ENCODE results near the gene PLCB1.
A peak's percentile ranks its signal among the peaks of the same experiment; 100 is the strongest.

Gene PLCB1

DNA sequence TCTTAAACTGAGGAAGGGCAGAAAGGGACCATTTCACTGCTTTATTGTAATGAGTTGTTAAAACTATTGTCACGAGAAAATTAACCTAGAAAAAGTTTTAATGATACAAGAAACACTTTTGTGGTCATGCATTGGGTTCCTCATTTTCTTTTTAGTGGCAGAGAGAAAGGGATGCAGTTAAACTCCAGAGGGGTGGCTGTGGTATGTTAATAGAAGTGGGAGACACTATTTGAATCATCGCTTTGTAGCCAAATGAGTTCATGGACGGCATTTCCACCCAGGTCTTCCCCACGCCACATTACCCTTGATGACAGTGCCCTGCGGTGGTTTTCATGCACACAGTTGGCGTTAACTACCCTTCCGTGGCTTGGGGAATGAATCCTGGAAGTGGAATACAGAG lies 235.6 kb downstream of the PLCB1 start:
- TF ChIP-seq, protein P1, sequence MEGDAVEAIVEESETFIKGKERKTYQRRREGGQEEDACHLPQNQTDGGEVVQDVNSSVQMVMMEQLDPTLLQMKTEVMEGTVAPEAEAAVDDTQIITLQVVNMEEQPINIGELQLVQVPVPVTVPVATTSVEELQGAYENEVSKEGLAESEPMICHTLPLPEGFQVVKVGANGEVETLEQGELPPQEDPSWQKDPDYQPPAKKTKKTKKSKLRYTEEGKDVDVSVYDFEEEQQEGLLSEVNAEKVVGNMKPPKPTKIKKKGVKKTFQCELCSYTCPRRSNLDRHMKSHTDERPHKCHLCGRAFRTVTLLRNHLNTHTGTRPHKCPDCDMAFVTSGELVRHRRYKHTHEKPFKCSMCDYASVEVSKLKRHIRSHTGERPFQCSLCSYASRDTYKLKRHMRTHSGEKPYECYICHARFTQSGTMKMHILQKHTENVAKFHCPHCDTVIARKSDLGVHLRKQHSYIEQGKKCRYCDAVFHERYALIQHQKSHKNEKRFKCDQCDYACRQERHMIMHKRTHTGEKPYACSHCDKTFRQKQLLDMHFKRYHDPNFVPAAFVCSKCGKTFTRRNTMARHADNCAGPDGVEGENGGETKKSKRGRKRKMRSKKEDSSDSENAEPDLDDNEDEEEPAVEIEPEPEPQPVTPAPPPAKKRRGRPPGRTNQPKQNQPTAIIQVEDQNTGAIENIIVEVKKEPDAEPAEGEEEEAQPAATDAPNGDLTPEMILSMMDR (IDR thresholded peaks at IDR 0.05; ENCODE audit: low read depth, low read length): no peak
- DNase-seq (ENCODE audit: low read depth in 2 of 2): no peak
- H3K4me3 ChIP-seq (replicated peaks in 1 of 2; ENCODE audit: low read depth in 2 of 2, low read length in 2 of 2): no peak overlapping the region

DNA sequence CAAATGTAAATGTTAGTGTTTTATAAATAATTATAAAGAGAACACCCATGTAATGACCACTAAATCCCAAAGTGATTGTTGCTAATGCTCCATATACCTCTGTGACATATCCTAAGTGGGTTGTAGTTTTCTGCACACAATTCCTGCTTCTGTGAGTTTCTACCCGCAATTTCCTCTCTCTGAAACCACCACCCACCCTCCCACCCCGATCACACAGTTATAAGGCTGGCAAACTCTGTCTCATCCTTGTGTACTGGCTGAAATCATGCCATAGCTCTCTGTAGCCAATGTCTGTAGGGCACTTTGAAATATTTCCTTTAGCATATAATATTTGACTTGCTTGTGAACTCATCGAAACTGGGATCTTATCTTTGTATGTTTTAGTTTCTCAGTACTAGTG lies 236.6 kb downstream of the PLCB1 start:
- DNase-seq (ENCODE audit: low read depth in 2 of 2): no peak
- TF ChIP-seq, protein P1 (IDR thresholded peaks at IDR 0.05; ENCODE audit: low read depth, low read length): no peak
- no peak overlapping the region for H3K4me3 ChIP-seq (replicated peaks in 1 of 2; ENCODE audit: low read depth in 2 of 2, low read length in 2 of 2)

DNA sequence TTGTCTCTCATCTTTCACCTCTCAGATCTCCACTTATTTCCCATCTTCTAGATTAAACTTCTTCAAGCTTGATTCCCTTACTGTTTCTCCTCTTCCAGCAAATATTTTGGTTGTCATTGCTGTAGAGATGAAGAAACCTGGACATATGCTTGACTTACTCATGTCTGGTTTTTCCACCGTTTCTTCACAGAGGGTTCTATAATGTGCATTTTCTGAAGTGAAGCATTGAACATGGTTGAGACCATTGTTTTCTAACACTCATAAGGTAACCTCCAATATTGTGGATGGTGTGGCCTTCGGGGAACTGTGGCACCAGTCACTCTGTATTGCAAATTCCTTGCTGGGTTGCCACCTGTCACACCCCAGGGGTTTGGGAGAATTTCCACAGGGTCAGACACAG lies 237.2 kb downstream of the PLCB1 start:
- H3K4me3 ChIP-seq (replicated peaks in 1 of 2; ENCODE audit: low read depth in 2 of 2, low read length in 2 of 2): no peak overlapping the region
- DNase-seq (ENCODE audit: low read depth in 2 of 2): no peak
- TF ChIP-seq, protein P1 (IDR thresholded peaks at IDR 0.05; ENCODE audit: low read depth, low read length): no peak

DNA sequence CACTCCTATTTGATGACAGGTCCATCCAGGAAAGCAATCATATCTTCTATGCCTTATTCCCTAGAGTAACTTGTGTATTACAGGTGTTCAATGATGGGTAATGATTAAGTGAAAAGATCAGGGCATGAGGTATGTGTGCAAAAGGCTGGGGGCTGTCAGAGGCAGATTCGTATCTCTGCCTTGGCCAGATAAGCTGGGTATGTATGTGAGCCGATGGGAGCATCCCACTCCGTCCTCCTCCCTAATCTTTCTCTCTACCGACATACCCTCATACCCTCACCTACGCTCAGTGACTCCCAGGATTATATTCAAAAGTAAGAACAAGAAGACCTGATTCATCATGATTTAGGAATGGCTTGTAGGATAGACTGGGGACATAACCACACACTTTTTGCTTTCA lies 238.7 kb downstream of the PLCB1 start:
- no peak for DNase-seq (ENCODE audit: low read depth in 2 of 2)
- H3K4me3 ChIP-seq (replicated peaks in 1 of 2; ENCODE audit: low read depth in 2 of 2, low read length in 2 of 2): no peak overlapping the region
- TF ChIP-seq, protein P1 (IDR thresholded peaks at IDR 0.05; ENCODE audit: low read depth, low read length): no peak

DNA sequence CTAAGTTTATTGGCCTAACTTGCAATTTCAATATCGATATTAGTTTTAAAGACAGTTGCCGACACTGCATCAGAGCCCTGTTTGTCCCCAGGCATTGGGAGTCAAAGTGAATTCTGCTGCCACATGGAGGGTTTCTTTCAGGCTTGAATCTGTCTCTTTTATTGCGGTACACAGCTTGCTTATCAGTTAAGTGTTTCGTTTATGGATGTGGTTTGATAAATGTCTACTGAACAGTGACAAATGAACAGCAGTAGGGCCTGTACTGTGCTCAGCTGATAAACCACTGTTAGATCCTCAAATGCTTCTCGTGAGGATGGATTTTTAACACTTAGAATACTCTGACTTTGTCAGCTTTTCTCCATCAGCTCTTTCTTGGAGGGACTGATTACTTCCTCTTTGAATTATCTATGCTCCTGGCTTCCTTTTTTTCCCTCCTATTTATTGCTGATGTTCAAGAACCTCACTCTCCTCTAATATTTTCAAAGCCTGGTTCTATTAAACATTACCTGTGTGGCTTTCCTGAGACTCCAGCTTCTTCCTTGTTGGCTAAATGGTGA lies 240.8 kb downstream of the PLCB1 start:
- no peak for DNase-seq (ENCODE audit: low read depth in 2 of 2)
- TF ChIP-seq, protein P1 (IDR thresholded peaks at IDR 0.05; ENCODE audit: low read depth, low read length): no peak
- no peak overlapping the region for H3K4me3 ChIP-seq (replicated peaks in 1 of 2; ENCODE audit: low read depth in 2 of 2, low read length in 2 of 2)

DNA sequence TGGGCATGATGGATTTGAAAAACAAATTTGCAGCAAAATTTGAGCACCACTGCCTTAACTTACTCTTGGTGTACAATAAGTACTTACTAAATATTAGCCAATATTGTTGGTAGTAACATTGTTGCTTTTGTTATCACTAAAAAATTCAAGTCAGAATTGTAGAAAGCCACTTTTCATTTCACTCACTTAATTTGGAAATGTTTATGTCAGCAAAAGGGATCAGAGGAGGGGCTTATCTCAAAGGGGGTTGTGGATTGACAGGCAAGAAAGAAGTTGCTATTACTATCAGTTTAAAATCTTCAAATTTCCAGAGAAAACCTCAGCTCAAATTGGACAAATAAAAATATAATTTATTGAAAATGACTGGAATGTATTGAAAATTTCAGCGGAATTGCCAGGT lies 241.5 kb downstream of the PLCB1 start:
- no peak for DNase-seq (ENCODE audit: low read depth in 2 of 2)
- no peak overlapping the region for H3K4me3 ChIP-seq (replicated peaks in 1 of 2; ENCODE audit: low read depth in 2 of 2, low read length in 2 of 2)
- TF ChIP-seq, protein P1 (IDR thresholded peaks at IDR 0.05; ENCODE audit: low read depth, low read length): no peak

DNA sequence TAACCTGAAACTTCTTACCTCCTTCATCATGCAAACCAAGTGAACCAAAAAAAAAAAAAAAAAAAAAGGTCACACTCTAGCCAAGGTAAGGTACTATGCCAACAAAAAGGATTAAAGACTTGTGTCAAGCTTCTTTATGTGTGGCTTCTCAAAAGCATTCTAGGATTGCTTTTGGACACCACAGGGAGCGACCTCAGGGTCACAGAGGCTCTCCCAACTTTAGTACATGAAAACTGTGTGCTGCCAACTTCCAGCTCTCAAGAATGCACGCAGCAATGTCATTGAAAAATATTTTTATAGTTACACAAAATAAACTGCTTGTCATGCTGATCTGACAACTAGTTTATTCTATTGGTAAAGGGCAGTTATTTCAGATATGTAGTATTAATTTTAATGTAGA lies 243.8 kb downstream of the PLCB1 start:
- no peak overlapping the region for H3K4me3 ChIP-seq (replicated peaks in 1 of 2; ENCODE audit: low read depth in 2 of 2, low read length in 2 of 2)
- TF ChIP-seq, protein P1 (IDR thresholded peaks at IDR 0.05; ENCODE audit: low read depth, low read length): no peak
- peak; percentile 17 to 23 for DNase-seq (ENCODE audit: low read depth in 2 of 2)
